LHCN-M2 (cell line): ENCODE data around the gene VWC2L. TPM values are rescaled to one million over a fixed set of nuclear protein-coding genes. Genes with fewer than 3 reads are reported as not detected.

Experiments used
- DNase-seq: peaks from one replicate; pipeline ENCODE4 v3.0.0-alpha.2; 2012; ENCODE audit warnings: low read depth
- total RNA-seq: library from RNA; depleted of rRNA; stranded (reverse); fragments of >200 nt; gene quantifications from 2 replicates; pipeline ENCODE4 v1.2.3, GENCODE V29; 2014

VWC2L gene
- total RNA-seq, 1 experiment from 2014 or later, result under 0.01 TPM

- DNase-seq, result no peak
Measured at GRCh38 chr2:214591366-214591765, 180.5 kb downstream of the VWC2L start.

DNA sequence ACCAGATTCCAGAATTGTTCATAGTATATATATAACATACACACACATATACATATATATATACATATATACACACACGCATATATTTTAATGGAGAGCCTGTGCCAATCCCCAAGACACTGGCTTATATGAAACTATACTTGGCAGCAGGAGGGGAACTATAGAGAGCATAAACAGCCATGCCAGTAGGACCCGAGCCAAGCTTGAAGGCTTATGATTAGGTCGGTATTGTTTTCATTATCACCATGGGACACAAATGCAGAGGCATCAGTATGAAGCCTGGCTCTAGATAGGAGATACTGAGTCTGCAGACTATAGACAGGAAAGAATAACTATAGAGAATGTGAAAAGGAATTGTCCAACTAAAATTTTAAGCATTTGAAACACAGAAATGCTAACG, 181.2 kb downstream of the VWC2L start:
- DNase-seq, result no peak

GRCh38 chr2:214593727-214594126, 182.9 kb downstream of the VWC2L start:
- DNase-seq, result peak; percentile 33

DNA sequence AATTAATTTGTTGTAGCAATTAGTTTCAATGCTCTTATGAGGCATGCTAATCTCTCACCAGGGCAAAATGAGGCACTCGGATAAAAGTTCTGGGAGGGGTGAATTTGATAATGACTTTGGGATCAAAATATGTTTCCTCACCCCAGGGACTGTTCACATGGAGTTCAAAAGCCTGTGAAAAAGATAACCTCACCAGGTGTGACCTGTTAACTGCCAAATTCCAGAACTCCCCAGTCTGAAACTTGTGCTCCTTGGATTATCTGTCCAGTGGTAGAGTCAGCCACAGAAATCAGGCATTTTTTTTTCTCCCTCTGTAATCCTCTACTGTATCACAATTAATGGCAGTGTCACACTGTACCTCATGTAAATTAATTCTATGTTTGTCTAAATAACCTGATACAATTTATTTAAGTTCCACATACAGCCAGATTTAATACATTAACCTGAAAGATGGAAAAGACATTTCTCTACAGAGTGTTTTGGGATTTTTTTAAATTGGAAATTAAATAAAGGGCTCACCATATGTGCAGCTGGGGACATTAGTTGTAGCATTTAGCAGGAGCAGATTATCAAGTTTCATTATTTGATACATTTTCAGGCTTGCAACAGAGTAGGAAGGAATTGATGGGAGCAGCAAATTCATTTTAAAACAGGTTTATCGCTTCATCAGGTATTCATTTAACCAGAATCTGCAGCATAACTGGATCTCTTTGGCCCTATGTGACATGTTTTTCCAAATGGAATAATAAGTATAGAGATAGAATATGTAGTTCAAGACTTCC, 191.2 kb downstream of the VWC2L start:
- DNase-seq, result no peak

GRCh38 chr2:214604861-214605260, 194.0 kb downstream of the VWC2L start:
- DNase-seq, result peak; percentile 34

- DNase-seq, result peak; percentile 32
Measured at GRCh38 chr2:214607051-214607450, 196.2 kb downstream of the VWC2L start.

DNA sequence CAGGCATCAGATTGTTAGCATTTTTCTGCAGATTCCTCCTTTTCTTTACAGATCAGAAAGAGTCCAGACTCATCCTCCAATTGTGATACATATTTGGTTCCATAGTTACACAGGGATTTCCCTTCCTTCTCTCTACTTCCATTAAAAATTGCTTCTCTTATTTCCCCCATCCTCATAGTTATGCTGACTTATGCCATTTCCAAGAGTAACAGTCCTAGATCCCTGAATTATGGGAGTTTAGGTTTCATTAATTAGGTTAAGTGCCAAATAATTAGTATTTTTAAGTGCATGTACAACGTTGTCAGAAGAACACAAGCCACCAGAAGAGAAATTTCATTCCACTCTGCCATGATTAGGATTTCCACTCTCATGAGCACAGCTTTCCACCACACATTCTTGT, 200.2 kb downstream of the VWC2L start:
- DNase-seq, result no peak

DNA sequence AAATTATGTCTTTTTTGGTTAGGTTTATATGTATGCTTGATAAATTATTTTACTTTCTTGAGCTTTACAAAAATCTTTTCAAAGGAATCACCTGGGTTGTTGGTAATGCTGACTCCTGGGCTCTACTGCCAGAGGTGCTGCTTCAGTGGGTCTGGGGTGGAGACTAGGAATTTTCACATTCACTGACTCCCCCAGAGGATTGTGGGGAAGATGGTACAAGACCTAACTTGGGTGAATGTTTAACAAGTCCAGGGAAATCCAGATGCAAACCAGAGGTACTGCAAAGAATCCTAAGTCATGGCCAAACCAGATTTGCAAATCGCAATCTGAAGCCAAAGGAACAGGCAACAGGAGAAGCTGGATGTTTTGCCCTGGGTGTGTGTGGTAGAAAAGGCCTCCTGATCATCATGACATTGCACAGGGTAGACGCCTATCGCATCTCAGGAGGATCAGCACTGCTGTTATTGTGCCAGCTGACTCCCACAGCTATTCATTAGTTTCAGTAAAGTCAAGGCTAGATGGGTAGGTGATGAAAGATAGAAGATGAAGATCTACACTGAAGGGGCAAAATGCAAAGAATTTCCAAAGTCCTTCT, 213.4 kb downstream of the VWC2L start:
- no peak for DNase-seq

DNA sequence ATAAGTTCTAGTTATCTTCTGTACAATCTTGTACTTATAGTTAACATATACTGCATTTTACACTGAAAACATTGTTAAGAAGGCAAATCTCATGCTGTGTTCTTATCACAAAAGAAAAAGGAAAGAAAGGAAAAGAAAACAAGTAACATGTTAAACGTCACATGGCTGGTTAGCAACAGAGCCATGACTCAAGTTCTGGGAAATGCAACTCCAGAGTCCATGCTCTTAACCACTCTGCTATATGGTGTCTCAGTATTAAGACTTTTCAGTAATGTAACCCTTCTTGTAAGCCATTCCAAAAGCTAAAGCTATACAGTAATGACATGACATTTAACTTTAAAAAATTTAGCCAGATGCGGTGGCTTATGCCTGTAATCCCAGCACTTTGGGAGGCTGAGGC, 217.2 kb downstream of the VWC2L start:
- no peak for DNase-seq
